ENCODE results near the gene ZNF678.
"Not testable (repeated sequence)": the region's sequence is repeated elsewhere in the genome, so short reads cannot be mapped to it uniquely, and the experiment has no call there.

Gene ZNF678

DNA sequence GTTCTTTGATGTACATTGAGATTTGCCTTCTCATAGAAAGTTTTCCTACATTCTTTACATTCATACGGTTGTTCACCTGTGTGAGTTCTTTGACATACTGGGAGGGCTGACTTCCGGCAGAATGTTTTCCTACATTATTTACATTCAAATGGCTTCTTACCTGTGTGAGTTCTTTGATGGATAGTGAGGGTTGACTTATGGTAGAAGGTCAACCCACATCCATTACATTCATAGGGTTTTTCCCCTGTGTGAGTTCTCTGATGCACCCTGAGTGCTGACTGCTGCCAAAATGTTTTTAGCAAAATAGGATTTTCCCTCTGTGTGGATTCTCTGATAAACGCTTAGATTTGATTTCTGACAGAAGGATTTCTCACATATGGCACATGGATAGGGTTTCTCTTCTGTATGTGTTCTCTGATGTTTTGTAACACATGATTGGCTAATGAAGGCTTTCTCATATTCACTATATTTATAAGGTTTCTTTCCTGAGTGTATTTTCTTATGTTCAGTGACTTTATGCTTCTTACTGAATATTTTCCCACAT, 134.0 kb downstream of the ZNF678 start:
- Histone ChIP-seq H3K9me3 (ENCODE audit: control insufficient read depth, insufficient read depth, low read depth, low read length) (peaks cover 8% of the 10 kb centered on the region), H3K36me3 (ENCODE audit: control insufficient read depth in 2 of 2, insufficient read depth in 1 of 2, low read length in 2 of 2) (no peaks in the 10 kb centered on the region), H3K4me1 (ENCODE audit: control insufficient read depth, insufficient read depth, low read length) (no peaks in the 10 kb centered on the region), H3K4me3 (ENCODE audit: low read depth, low read length) (no peak overlapping the region), H3K27ac (ENCODE audit: extremely low read depth, low read depth, low read length) (no peak overlapping the region)
- no peak for TF ChIP-seq ZNF645 (tag by site-specific recombination; IDR thresholded peaks at IDR 0.05)
- TF ChIP-seq ZNF837 (tag by site-specific recombination; IDR thresholded peaks at IDR 0.05): no peak
- TF ChIP-seq ZNF274 (IDR thresholded peaks at IDR 0.05; ENCODE audit: low read length): peak; percentile 60
- TF ChIP-seq ZNF274 (tag by site-specific recombination; IDR thresholded peaks at IDR 0.05; ENCODE audit: borderline replicate concordance): peak; percentile 90
- CTCF ChIA-PET: no interaction called here
- POLR2A ChIA-PET: no interaction called here

- H3K27ac ChIP-seq (ENCODE audit: extremely low read depth, low read depth, low read length); H3K4me1 ChIP-seq (ENCODE audit: control insufficient read depth, insufficient read depth, low read length); CTCF ChIA-PET; POLR2A ChIA-PET; H3K36me3 ChIP-seq (ENCODE audit: control insufficient read depth in 2 of 2, insufficient read depth in 1 of 2, low read length in 2 of 2); H3K9me3 ChIP-seq (ENCODE audit: control insufficient read depth, insufficient read depth, low read depth, low read length); H3K4me3 ChIP-seq (ENCODE audit: low read depth, low read length): not testable (repeated sequence)
Measured at GRCh38 chr1:227701631-227702030, 138.3 kb downstream of the ZNF678 start.

- Histone ChIP-seq H3K27ac (ENCODE audit: extremely low read depth, low read depth, low read length) (no peak overlapping the region), H3K4me3 (ENCODE audit: low read depth, low read length) (no peak overlapping the region), H3K9me3 (ENCODE audit: control insufficient read depth, insufficient read depth, low read depth, low read length) (no peaks in the 10 kb centered on the region; the same call in 1 of the 2 replicates), H3K4me1 (ENCODE audit: control insufficient read depth, insufficient read depth, low read length) (no peaks in the 10 kb centered on the region), H3K36me3 (ENCODE audit: control insufficient read depth in 2 of 2, insufficient read depth in 1 of 2, low read length in 2 of 2) (no peaks in the 10 kb centered on the region)
- ChIA-PET CTCF (interaction anchor here (0.6 kb wide), 1 partner anchor 13 kb away, joined by 3 read pairs; no protein-coding TSS in a partner anchor), POLR2A (no interaction called here)
- no peak for TF ChIP-seq MEIS1 (CRISPR knock-in tag; IDR thresholded peaks at IDR 0.05; ENCODE audit: borderline replicate concordance)
- TF ChIP-seq, protein P1, sequence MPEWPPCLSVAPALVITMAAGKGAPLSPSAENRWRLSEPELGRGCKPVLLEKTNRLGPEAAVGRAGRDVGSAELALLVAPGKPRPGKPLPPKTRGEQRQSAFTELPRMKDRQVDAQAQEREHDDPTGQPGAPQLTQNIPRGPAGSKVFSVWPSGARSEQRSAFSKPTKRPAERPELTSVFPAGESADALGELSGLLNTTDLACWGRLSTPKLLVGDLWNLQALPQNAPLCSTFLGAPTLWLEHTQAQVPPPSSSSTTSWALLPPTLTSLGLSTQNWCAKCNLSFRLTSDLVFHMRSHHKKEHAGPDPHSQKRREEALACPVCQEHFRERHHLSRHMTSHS (tag by site-specific recombination; IDR thresholded peaks at IDR 0.05): no peak
- TF ChIP-seq GLI2 (tag by site-specific recombination; IDR thresholded peaks at IDR 0.05; ENCODE audit: borderline replicate concordance, low read depth): no peak
- TF ChIP-seq ZNF473 (tag by site-specific recombination; IDR thresholded peaks at IDR 0.05): no peak
- TF ChIP-seq ZNF707 (tag by site-specific recombination; IDR thresholded peaks at IDR 0.05): no peak
- TF ChIP-seq ZNF544 (tag by site-specific recombination; IDR thresholded peaks at IDR 0.05): no peak
- TF ChIP-seq ZNF677 (tag by site-specific recombination; IDR thresholded peaks at IDR 0.05): no peak
- TF ChIP-seq GLIS1 (tag by site-specific recombination; IDR thresholded peaks at IDR 0.05): no peak
- TF ChIP-seq ZNF660 (tag by site-specific recombination; IDR thresholded peaks at IDR 0.05): no peak
- TF ChIP-seq HOXC10 (CRISPR knock-in tag; IDR thresholded peaks at IDR 0.05): no peak
- no peak for TF ChIP-seq ZNF266 (tag by site-specific recombination; IDR thresholded peaks at IDR 0.05; ENCODE audit: low read depth)
- no peak for TF ChIP-seq WT1 (tag by site-specific recombination; IDR thresholded peaks at IDR 0.05)
- no peak for TF ChIP-seq SP2 (tag by site-specific recombination; IDR thresholded peaks at IDR 0.05)
- no peak for TF ChIP-seq ZNF548 (tag by site-specific recombination; IDR thresholded peaks at IDR 0.05)
- no peak for TF ChIP-seq KLF16 (tag by site-specific recombination; IDR thresholded peaks at IDR 0.05)
- no peak for TF ChIP-seq ZNF214 (tag by site-specific recombination; IDR thresholded peaks at IDR 0.05; ENCODE audit: borderline replicate concordance)
- no peak for TF ChIP-seq MYNN (tag by site-specific recombination; IDR thresholded peaks at IDR 0.05; ENCODE audit: borderline replicate concordance)
Measured at GRCh38 chr1:227707846-227708245, 144.5 kb downstream of the ZNF678 start.
